Activated naive CD4-positive, alpha-beta T cell treated with anti-CD3 and anti-CD28 coated beads, Interleukin-2, amount 50 U/mL, for 24 hours (primary cell): ENCODE data around the gene TMIE.
"Not testable (repeated sequence)": the region's sequence is repeated elsewhere in the genome, so short reads cannot be mapped to it uniquely, and the experiment has no call there.

ENCODE experiments used
- H3K27ac Mint-ChIP-seq: one replicate; pipeline ENCODE4 v1.8.0; 2021; ENCODE audit warnings: mild to moderate bottlenecking, mixed read lengths
- H3K27me3 Mint-ChIP-seq: one replicate; pipeline ENCODE4 v1.8.0; 2021; ENCODE audit warnings: mixed read lengths
- H3K36me3 Mint-ChIP-seq: one replicate; pipeline ENCODE4 v1.8.0; 2021; ENCODE audit warnings: mixed read lengths
- H3K4me1 Mint-ChIP-seq: one replicate; pipeline ENCODE4 v1.8.0; 2021; ENCODE audit warnings: mixed read lengths
- H3K4me3 Mint-ChIP-seq: one replicate; pipeline ENCODE4 v1.8.0; 2021; ENCODE audit warnings: mild to moderate bottlenecking, mixed read lengths
- H3K9me3 Mint-ChIP-seq: one replicate; pipeline ENCODE4 v1.8.0; 2021; ENCODE audit warnings: mixed read lengths

TMIE gene

GRCh38 chr3:46694520-46694919, 6.7 kb upstream of the TMIE start:
- peak overlapping the region; percentile 70 for H3K4me3 Mint-ChIP-seq
- no peaks in the 10 kb centered on the region for H3K27me3 Mint-ChIP-seq
- no peak overlapping the region for H3K27ac Mint-ChIP-seq
- H3K36me3 Mint-ChIP-seq: no peaks in the 10 kb centered on the region
- H3K4me1 Mint-ChIP-seq: peaks cover 76% of the 10 kb centered on the region
- H3K9me3 Mint-ChIP-seq: no peaks in the 10 kb centered on the region

GRCh38 chr3:46695177-46695961, 5.8 kb upstream of the TMIE start:
- no peaks in the 10 kb centered on the region for H3K36me3 Mint-ChIP-seq
- peak overlapping the region; percentile 90 for H3K27ac Mint-ChIP-seq
- peaks cover 75% of the 10 kb centered on the region for H3K4me1 Mint-ChIP-seq
- no peaks in the 10 kb centered on the region for H3K27me3 Mint-ChIP-seq
- H3K9me3 Mint-ChIP-seq: no peaks in the 10 kb centered on the region
- peak overlapping the region; percentile 70 for H3K4me3 Mint-ChIP-seq

- peak overlapping the region; percentile 90 for H3K27ac Mint-ChIP-seq
- H3K36me3 Mint-ChIP-seq: no peaks in the 10 kb centered on the region
- H3K4me1 Mint-ChIP-seq: peaks cover 72% of the 10 kb centered on the region
- no peaks in the 10 kb centered on the region for H3K27me3 Mint-ChIP-seq
- H3K4me3 Mint-ChIP-seq: peak overlapping the region; percentile 30
- no peaks in the 10 kb centered on the region for H3K9me3 Mint-ChIP-seq
Observed at GRCh38 chr3:46695962-46696894, 5.0 kb upstream of the TMIE start.

GRCh38 chr3:46699676-46700523, 1.3 kb upstream of the TMIE start:
- H3K4me3 Mint-ChIP-seq: no peak overlapping the region
- H3K9me3 Mint-ChIP-seq: no peaks in the 10 kb centered on the region
- H3K27me3 Mint-ChIP-seq: no peaks in the 10 kb centered on the region
- peak overlapping the region; percentile 51 for H3K27ac Mint-ChIP-seq
- peaks cover 55% of the 10 kb centered on the region for H3K4me1 Mint-ChIP-seq
- H3K36me3 Mint-ChIP-seq: no peaks in the 10 kb centered on the region

GRCh38 chr3:46700772-46701171, 420 bp upstream of the TMIE start:
- H3K36me3 Mint-ChIP-seq: no peaks in the 10 kb centered on the region
- H3K27me3 Mint-ChIP-seq: no peaks in the 10 kb centered on the region
- no peak overlapping the region for H3K27ac Mint-ChIP-seq
- H3K9me3 Mint-ChIP-seq: no peaks in the 10 kb centered on the region
- H3K4me3 Mint-ChIP-seq: peak overlapping the region; percentile 23
- H3K4me1 Mint-ChIP-seq: peaks cover 47% of the 10 kb centered on the region

GRCh38 chr3:46702246-46703012, 1.2 kb downstream of the TMIE start:
- Mint-ChIP-seq H3K4me3 (no peak overlapping the region), H3K9me3 (no peaks in the 10 kb centered on the region), H3K36me3 (no peaks in the 10 kb centered on the region), H3K27ac (no peak overlapping the region), H3K27me3 (no peaks in the 10 kb centered on the region), H3K4me1 (peaks cover 32% of the 10 kb centered on the region)

GRCh38 chr3:46703013-46703520, 1.9 kb downstream of the TMIE start:
- Mint-ChIP-seq H3K4me1 (peaks cover 27% of the 10 kb centered on the region), H3K36me3 (no peaks in the 10 kb centered on the region), H3K9me3 (no peaks in the 10 kb centered on the region), H3K4me3 (no peak overlapping the region), H3K27ac (no peak overlapping the region), H3K27me3 (no peaks in the 10 kb centered on the region)

GRCh38 chr3:46704346-46704745, 3.2 kb downstream of the TMIE start:
- not testable (repeated sequence) for H3K27ac Mint-ChIP-seq, H3K4me3 Mint-ChIP-seq, H3K27me3 Mint-ChIP-seq, H3K36me3 Mint-ChIP-seq, H3K9me3 Mint-ChIP-seq
- peaks cover 24% of the 10 kb centered on the region for H3K4me1 Mint-ChIP-seq

- Mint-ChIP-seq H3K27ac (no peak overlapping the region), H3K9me3 (no peaks in the 10 kb centered on the region), H3K36me3 (no peaks in the 10 kb centered on the region), H3K27me3 (no peaks in the 10 kb centered on the region), H3K4me1 (peaks cover 20% of the 10 kb centered on the region), H3K4me3 (no peak overlapping the region)
Observed at GRCh38 chr3:46705022-46705530, 3.9 kb downstream of the TMIE start.

- Mint-ChIP-seq H3K27ac (no peak overlapping the region), H3K27me3 (no peaks in the 10 kb centered on the region), H3K36me3 (no peaks in the 10 kb centered on the region), H3K4me3 (no peak overlapping the region), H3K4me1 (peaks cover 12% of the 10 kb centered on the region), H3K9me3 (no peaks in the 10 kb centered on the region)
Observed at GRCh38 chr3:46705751-46706552, 4.8 kb downstream of the TMIE start.

GRCh38 chr3:46706771-46707582, 5.8 kb downstream of the TMIE start:
- Mint-ChIP-seq H3K9me3 (no peaks in the 10 kb centered on the region), H3K4me1 (peaks cover 6% of the 10 kb centered on the region), H3K4me3 (no peak overlapping the region), H3K36me3 (no peaks in the 10 kb centered on the region), H3K27me3 (no peaks in the 10 kb centered on the region), H3K27ac (no peak overlapping the region)

GRCh38 chr3:46707601-46708011, 6.4 kb downstream of the TMIE start:
- no peak overlapping the region for H3K27ac Mint-ChIP-seq
- H3K4me1 Mint-ChIP-seq: no peaks in the 10 kb centered on the region

GRCh38 chr3:46708401-46709156, 7.4 kb downstream of the TMIE start:
- H3K9me3 Mint-ChIP-seq: no peaks in the 10 kb centered on the region
- H3K27ac Mint-ChIP-seq: no peak overlapping the region
- H3K36me3 Mint-ChIP-seq: no peaks in the 10 kb centered on the region
- H3K4me1 Mint-ChIP-seq: no peaks in the 10 kb centered on the region
- H3K4me3 Mint-ChIP-seq: no peak overlapping the region
- no peaks in the 10 kb centered on the region for H3K27me3 Mint-ChIP-seq

More at GRCh38 chr3:46707601-46708011, 6.4 kb downstream of the TMIE start:
- Mint-ChIP-seq H3K4me3 (no peak overlapping the region), H3K36me3 (no peaks in the 10 kb centered on the region), H3K9me3 (no peaks in the 10 kb centered on the region), H3K27me3 (no peaks in the 10 kb centered on the region)
